ENCODE measurements around the gene HTT-AS. TPM values are rescaled to one million over a fixed set of nuclear protein-coding genes. Genes with fewer than 3 reads are reported as not detected.

Gene HTT-AS
- total RNA-seq, 5 donors from 2014 or later (not counting 1 experiment from before 2014, with no cell fraction given), result not detected

DNA sequence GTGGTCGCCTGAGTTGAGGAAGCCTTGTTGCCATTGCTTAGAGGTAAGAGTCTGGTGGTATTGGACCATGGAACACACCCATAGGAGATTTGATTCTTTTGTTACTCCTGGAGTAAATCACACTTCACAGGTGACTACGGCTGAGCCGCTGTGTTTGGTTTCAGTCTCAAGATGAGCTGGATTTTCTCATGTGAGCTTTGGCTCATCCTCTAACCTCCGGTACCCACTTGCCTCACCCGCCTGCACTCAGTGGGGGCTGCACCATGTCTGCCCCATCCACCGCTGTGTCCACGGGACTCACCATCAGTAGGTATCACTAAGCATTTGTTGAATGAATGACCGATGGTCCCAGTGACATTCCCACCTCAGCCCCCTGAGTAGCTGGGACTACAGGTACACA lies 52.7 kb downstream of the HTT-AS start:
- no peak overlapping the region for H3K27ac Mint-ChIP-seq
- H3K4me1 ChIP-seq (ENCODE audit: control insufficient read depth in 1 of 2, extremely low read depth in 1 of 2, insufficient read depth in 2 of 2, low read length in 2 of 2), result peaks cover 2 to 7% of the 10 kb centered on the region in 2 experiments
- peaks cover 0 to 11% of the 10 kb centered on the region in 2 donors for H3K27me3 Mint-ChIP-seq
- H3K4me3 Mint-ChIP-seq, result no peak overlapping the region
- 44% methylated on average over 3 of the region's 8 CpGs for WGBS (ENCODE audit: insufficient coverage)
- POLR2A ChIA-PET, result no interaction called here
- H3K27me3 ChIP-seq (replicated peaks in 1 of 2; ENCODE audit: control insufficient read depth in 2 of 2, extremely low read depth in 1 of 2, insufficient read depth in 2 of 2, low read length in 1 of 2), result peaks cover 0 to 6% of the 10 kb centered on the region in 2 experiments
- peaks cover 4 to 12% (median 10%) of the 10 kb centered on the region in 3 donors for H3K4me1 Mint-ChIP-seq
- no peak for ATAC-seq (replicated peaks in 1 of 4)
- peaks cover 3% of the 10 kb centered on the region for H3K36me3 Mint-ChIP-seq
- H3K36me3 ChIP-seq (ENCODE audit: control insufficient read depth in 2 of 2, extremely low read depth in 1 of 2, insufficient read depth in 1 of 2, low read length in 1 of 2), result no peaks in the 10 kb centered on the region
- H3K4me3 ChIP-seq (ENCODE audit: control insufficient read depth in 1 of 2, extremely low read depth in 1 of 2, low read length in 1 of 2), result no peak overlapping the region
- no peak for DNase-seq
- CTCF ChIA-PET, result no interaction called here
- no peak overlapping the region for H3K27ac ChIP-seq (ENCODE audit: low read length)
- H3K9me3 ChIP-seq, result no peaks in the 10 kb centered on the region
- peaks cover 0 to 6% (median 0%) of the 10 kb centered on the region in 3 donors for H3K9me3 Mint-ChIP-seq

DNA sequence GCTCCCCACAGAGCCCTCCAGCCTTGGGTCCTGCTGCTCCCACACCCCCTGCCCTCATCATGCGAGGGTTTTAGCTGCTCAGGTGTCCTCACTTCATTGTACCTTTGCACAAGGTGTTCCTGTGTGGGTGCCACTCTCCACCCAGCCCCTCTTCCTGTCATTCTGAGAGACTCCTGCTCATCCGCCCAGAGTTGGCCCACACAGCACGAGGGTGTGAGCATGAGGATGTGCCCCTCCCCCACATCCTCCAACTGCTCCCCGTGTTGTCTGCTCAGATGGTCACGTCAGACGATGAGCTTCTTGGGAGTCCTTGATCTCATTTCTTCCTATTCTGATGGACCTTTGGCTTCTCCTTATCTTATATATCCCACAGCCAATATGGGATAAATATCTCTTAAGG lies 53.2 kb downstream of the HTT-AS start:
- 39% methylated on average over 5 of the region's 6 CpGs for WGBS (ENCODE audit: insufficient coverage)
- H3K4me1 ChIP-seq (ENCODE audit: control insufficient read depth in 1 of 2, extremely low read depth in 1 of 2, insufficient read depth in 2 of 2, low read length in 2 of 2), result peaks cover 2 to 7% of the 10 kb centered on the region in 2 experiments
- H3K27me3 ChIP-seq (replicated peaks in 1 of 2; ENCODE audit: control insufficient read depth in 2 of 2, extremely low read depth in 1 of 2, insufficient read depth in 2 of 2, low read length in 1 of 2), result peaks cover 0 to 6% of the 10 kb centered on the region in 2 experiments
- H3K9me3 ChIP-seq, result no peaks in the 10 kb centered on the region
- Mint-ChIP-seq H3K4me1 (peaks cover 4 to 12% (median 10%) of the 10 kb centered on the region in 3 donors), H3K9me3 (peaks cover 0 to 6% (median 0%) of the 10 kb centered on the region in 3 donors), H3K36me3 (peaks cover 3% of the 10 kb centered on the region), H3K27ac (no peak overlapping the region), H3K27me3 (peaks cover 0 to 11% of the 10 kb centered on the region in 2 donors), H3K4me3 (no peak overlapping the region)
- no peaks in the 10 kb centered on the region for H3K36me3 ChIP-seq (ENCODE audit: control insufficient read depth in 2 of 2, extremely low read depth in 1 of 2, insufficient read depth in 1 of 2, low read length in 1 of 2)
- DNase-seq (peak in 1 of 35 experiments; percentile 16), ATAC-seq (replicated peaks in 1 of 4) (peak in 3 of 4 experiments; percentile 27 to 50 (median 44))
- no peak overlapping the region for H3K27ac ChIP-seq (ENCODE audit: low read length)
- ChIA-PET CTCF (no interaction called here), POLR2A (no interaction called here)
- no peak overlapping the region for H3K4me3 ChIP-seq (ENCODE audit: control insufficient read depth in 1 of 2, extremely low read depth in 1 of 2, low read length in 1 of 2)

DNA sequence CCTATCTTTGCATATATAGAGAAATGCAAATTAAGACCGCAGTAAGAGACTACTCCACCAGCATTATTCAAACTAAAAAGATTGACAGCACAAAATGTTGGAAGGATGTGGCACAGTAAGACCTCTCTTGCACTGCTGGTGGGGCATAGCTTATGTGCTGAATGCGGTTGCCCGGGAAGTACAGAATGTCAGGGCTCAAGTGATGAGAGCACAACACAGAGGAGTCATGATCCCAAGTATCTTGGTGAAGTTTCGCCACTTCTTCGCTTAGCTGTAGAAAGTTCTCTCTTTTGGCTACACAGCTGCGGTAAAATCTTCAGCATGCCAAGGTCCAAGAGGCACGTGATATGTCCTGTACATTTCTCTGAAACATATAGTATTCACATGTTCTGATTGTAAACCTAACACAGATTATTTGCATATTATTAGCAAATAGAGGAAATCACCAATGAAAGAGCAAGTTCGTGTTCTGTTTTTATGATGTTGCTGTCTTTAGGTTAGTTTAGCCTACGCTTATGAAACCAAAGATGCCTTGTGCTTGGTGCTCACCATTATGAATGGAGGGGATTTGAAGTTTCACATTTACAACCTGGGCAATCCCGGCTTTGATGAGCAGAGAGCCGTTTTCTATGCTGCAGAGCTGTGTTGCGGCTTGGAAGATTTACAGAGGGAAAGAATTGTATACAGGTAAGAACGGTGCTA lies 55.0 kb downstream of the HTT-AS start:
- Histone ChIP-seq H3K4me1 (ENCODE audit: control insufficient read depth in 1 of 2, extremely low read depth in 1 of 2, insufficient read depth in 2 of 2, low read length in 2 of 2) (peaks cover 2 to 7% of the 10 kb centered on the region in 2 experiments), H3K9me3 (no peaks in the 10 kb centered on the region), H3K27me3 (replicated peaks in 1 of 2; ENCODE audit: control insufficient read depth in 2 of 2, extremely low read depth in 1 of 2, insufficient read depth in 2 of 2, low read length in 1 of 2) (peaks cover 0 to 3% of the 10 kb centered on the region in 2 experiments), H3K36me3 (ENCODE audit: control insufficient read depth in 2 of 2, extremely low read depth in 1 of 2, insufficient read depth in 1 of 2, low read length in 1 of 2) (no peaks in the 10 kb centered on the region), H3K4me3 (ENCODE audit: control insufficient read depth in 1 of 2, extremely low read depth in 1 of 2, low read length in 1 of 2) (no peak overlapping the region), H3K27ac (ENCODE audit: low read length) (no peak overlapping the region)
- Mint-ChIP-seq H3K4me1 (peaks cover 4 to 12% (median 10%) of the 10 kb centered on the region in 3 donors), H3K4me3 (no peak overlapping the region), H3K27ac (no peak overlapping the region), H3K36me3 (peaks cover 3% of the 10 kb centered on the region), H3K9me3 (peaks cover 0 to 6% (median 0%) of the 10 kb centered on the region in 3 donors), H3K27me3 (peaks cover 0 to 11% of the 10 kb centered on the region in 2 donors)
- CTCF ChIA-PET, result no interaction called here
- 79% methylated on average over 10 of the region's 13 CpGs for WGBS (ENCODE audit: insufficient coverage)
- no peak for ATAC-seq (replicated peaks in 1 of 4)
- no peak for DNase-seq
- POLR2A ChIA-PET, result no interaction called here

DNA sequence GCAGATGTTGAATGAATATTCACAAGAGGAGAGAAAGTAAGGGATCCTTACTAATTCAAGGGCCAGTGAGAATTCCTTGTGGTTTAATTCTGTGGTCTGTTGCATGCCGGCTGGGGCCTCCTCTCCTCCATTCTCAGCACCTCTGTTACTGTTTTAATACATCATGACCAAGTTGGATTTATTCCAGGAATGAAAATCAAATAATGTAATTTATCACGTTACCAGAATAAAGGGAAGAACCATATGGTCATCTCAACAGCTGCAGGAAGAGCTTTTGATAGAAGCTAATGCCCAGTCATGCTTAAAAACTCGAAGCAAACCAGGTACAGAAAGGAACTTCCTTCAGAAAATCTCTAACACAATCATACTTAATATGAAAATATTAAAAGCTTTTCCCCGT lies 56.8 kb downstream of the HTT-AS start:
- H3K27ac Mint-ChIP-seq, result no peak overlapping the region
- H3K9me3 Mint-ChIP-seq, result no peaks in the 10 kb centered on the region
- Histone ChIP-seq H3K4me1 (ENCODE audit: control insufficient read depth in 1 of 2, extremely low read depth in 1 of 2, insufficient read depth in 2 of 2, low read length in 2 of 2) (peaks cover 2 to 7% of the 10 kb centered on the region in 2 experiments), H3K27ac (ENCODE audit: low read length) (no peak overlapping the region), H3K27me3 (replicated peaks in 1 of 2; ENCODE audit: control insufficient read depth in 2 of 2, extremely low read depth in 1 of 2, insufficient read depth in 2 of 2, low read length in 1 of 2) (peaks cover 0 to 7% of the 10 kb centered on the region in 2 experiments), H3K36me3 (ENCODE audit: control insufficient read depth in 2 of 2, extremely low read depth in 1 of 2, insufficient read depth in 1 of 2, low read length in 1 of 2) (no peaks in the 10 kb centered on the region), H3K4me3 (ENCODE audit: control insufficient read depth in 1 of 2, extremely low read depth in 1 of 2, low read length in 1 of 2) (no peak overlapping the region), H3K9me3 (no peaks in the 10 kb centered on the region)
- ATAC-seq (replicated peaks in 1 of 4), result no peak
- peaks cover 4 to 12% (median 10%) of the 10 kb centered on the region in 3 donors for H3K4me1 Mint-ChIP-seq
- CTCF ChIA-PET, result no interaction called here
- H3K36me3 Mint-ChIP-seq, result no peaks in the 10 kb centered on the region
- no peak for DNase-seq
- POLR2A ChIA-PET, result no interaction called here
- no peak overlapping the region for H3K4me3 Mint-ChIP-seq
- 80% methylated on average over 1 of the region's 4 CpGs for WGBS (ENCODE audit: insufficient coverage)
- peaks cover 0 to 5% of the 10 kb centered on the region in 2 donors for H3K27me3 Mint-ChIP-seq

DNA sequence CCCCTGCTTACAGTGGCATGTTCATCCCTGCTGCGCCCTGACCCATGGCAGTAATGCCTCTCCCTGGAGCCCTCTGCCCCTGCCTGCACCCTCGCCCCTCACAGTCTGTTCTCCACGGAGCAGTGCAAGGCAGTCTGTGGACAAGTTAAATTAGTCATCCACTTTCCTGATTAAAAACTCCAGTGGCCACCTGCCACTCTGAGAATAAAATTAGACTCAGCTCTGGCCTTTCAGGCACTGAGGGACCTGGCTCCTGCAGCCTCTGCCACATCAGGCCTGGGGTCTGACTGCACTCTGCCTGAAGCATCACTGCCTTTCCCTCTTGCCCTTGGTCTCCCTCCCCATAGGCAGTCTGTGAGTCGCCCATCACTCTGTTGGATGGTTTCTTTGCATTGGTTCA lies 57.4 kb downstream of the HTT-AS start:
- H3K4me1 ChIP-seq (ENCODE audit: control insufficient read depth in 1 of 2, extremely low read depth in 1 of 2, insufficient read depth in 2 of 2, low read length in 2 of 2), result peaks cover 2 to 7% of the 10 kb centered on the region in 2 experiments
- H3K9me3 Mint-ChIP-seq, result no peaks in the 10 kb centered on the region
- ATAC-seq (replicated peaks in 1 of 4) (no peak), DNase-seq (no peak)
- H3K9me3 ChIP-seq, result no peaks in the 10 kb centered on the region
- H3K27me3 ChIP-seq (replicated peaks in 1 of 2; ENCODE audit: control insufficient read depth in 2 of 2, extremely low read depth in 1 of 2, insufficient read depth in 2 of 2, low read length in 1 of 2), result peaks cover 0 to 7% of the 10 kb centered on the region in 2 experiments
- H3K36me3 Mint-ChIP-seq, result no peaks in the 10 kb centered on the region
- no peaks in the 10 kb centered on the region for H3K36me3 ChIP-seq (ENCODE audit: control insufficient read depth in 2 of 2, extremely low read depth in 1 of 2, insufficient read depth in 1 of 2, low read length in 1 of 2)
- H3K27ac ChIP-seq (ENCODE audit: low read length), result no peak overlapping the region
- H3K4me3 Mint-ChIP-seq, result no peak overlapping the region
- peaks cover 0 to 5% of the 10 kb centered on the region in 2 donors for H3K27me3 Mint-ChIP-seq
- ChIA-PET CTCF (interaction anchor here in 1 of 2 donors (0.7 kb wide), 1 partner anchor 62 kb away, joined by 3 read pairs; no protein-coding TSS in a partner anchor), POLR2A (no interaction called here)
- peaks cover 4 to 12% (median 10%) of the 10 kb centered on the region in 3 donors for H3K4me1 Mint-ChIP-seq
- WGBS (ENCODE audit: insufficient coverage), result 75% methylated on average over 4 of the region's 4 CpGs
- H3K27ac Mint-ChIP-seq, result no peak overlapping the region
- H3K4me3 ChIP-seq (ENCODE audit: control insufficient read depth in 1 of 2, extremely low read depth in 1 of 2, low read length in 1 of 2), result no peak overlapping the region

DNA sequence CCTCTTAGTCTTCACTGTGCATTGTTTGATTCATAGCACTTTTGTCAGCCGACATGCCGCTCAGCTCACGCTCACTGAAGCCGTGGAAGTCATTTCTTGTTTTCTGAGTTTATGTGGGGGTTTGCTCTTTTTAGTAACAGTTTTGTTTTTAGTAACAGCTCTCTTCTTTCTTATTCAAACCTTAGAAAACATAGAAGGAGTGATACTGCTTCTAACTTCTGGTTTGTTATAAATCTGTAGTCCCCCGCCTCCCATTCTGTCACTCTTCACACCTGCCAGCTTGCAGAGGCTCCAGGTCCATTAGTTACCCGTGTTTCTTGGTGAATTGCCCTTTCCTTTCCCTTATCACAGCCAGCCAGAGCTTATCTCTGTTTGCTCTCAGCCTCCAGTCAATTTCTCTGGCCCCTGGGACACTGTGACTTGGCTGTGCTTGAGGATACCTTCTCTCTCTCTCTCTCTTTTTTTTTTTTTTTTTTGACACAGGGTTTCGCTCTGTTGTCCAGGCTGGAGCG lies 60.4 kb downstream of the HTT-AS start:
- Mint-ChIP-seq H3K36me3 (no peaks in the 10 kb centered on the region), H3K9me3 (no peaks in the 10 kb centered on the region), H3K4me3 (no peak overlapping the region), H3K27me3 (peaks cover 0 to 16% of the 10 kb centered on the region in 2 donors), H3K4me1 (no peaks in the 10 kb centered on the region), H3K27ac (no peak overlapping the region)
- Histone ChIP-seq H3K27ac (ENCODE audit: low read length) (no peak overlapping the region), H3K4me1 (ENCODE audit: control insufficient read depth in 1 of 2, extremely low read depth in 1 of 2, insufficient read depth in 2 of 2, low read length in 2 of 2) (no peaks in the 10 kb centered on the region), H3K27me3 (replicated peaks in 1 of 2; ENCODE audit: control insufficient read depth in 2 of 2, extremely low read depth in 1 of 2, insufficient read depth in 2 of 2, low read length in 1 of 2) (peaks cover 0 to 13% of the 10 kb centered on the region in 2 experiments), H3K4me3 (ENCODE audit: control insufficient read depth in 1 of 2, extremely low read depth in 1 of 2, low read length in 1 of 2) (no peak overlapping the region), H3K36me3 (ENCODE audit: control insufficient read depth in 2 of 2, extremely low read depth in 1 of 2, insufficient read depth in 1 of 2, low read length in 1 of 2) (no peaks in the 10 kb centered on the region), H3K9me3 (no peaks in the 10 kb centered on the region)
- POLR2A ChIA-PET, result no interaction called here
- ATAC-seq (replicated peaks in 1 of 4) (no peak), DNase-seq (no peak)
- WGBS (ENCODE audit: insufficient coverage), result 21% methylated on average over 2 of the region's 8 CpGs
- CTCF ChIA-PET, result interaction anchor here (0.6 kb wide), 2 partner anchors 21 to 24 kb away, joined by 3 to 4 read pairs; no protein-coding TSS in a partner anchor

All from T-cell (primary cell).